Subcutaneous adipose tissue (tissue), 4 donors: ENCODE data around the gene DUSP1. TPM values are rescaled to one million over a fixed set of nuclear protein-coding genes. Genes with fewer than 3 reads are reported as not detected.

ENCODE experiments used
- total RNA-seq, 4 donors: library from RNA; depleted of rRNA; stranded (reverse); fragments of >200 nt; gene quantifications; one replicate each; pipeline ENCODE4 v1.1.0, GENCODE V29; 2016
- TF ChIP-seq, protein P1 (sequence below): fragments of 450-650 bp; IDR thresholded peaks from one replicate; pipeline ENCODE4 v1.5.1; 2016; ENCODE audit warnings: low read depth, mild to moderate bottlenecking, control low read depth, antibody characterized with exemption, moderate library complexity

The DUSP1 gene
- total RNA-seq, 4 donors from 2014 or later, result 742 to 1,576 (median 1,059) TPM

DNA sequence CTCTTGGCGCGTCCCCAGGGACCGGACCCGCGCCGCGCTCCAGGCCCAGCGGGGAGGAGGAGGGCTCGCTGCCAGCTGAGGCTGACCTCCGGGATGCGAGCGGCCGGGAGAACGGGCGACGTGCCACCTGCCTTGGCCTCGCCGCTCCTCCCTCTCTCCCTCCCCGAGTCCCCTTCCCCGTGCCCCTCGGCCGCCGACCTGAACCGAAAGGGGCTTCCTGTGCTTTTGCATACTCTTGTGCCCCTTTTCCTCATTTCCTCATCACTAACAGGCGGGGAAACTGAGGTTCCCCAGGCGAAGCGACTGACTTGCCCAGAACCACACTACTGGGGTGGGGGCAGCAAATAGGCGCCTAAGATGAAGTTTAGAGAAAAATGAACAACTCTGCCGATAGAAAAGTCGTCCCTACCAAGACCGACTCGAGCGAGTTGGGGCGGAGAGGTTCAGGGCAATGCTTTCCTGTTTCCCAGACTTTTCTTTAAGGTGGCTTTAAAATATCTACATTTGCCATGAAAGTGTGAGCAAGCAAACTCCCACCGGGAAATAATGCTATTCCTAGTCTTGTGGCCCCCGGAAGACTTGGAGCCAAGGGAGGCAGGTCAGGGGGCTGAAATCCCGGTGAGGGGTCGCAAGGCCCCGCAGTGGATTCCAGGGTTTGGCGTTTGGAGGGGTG is 580 bp upstream of the DUSP1 start:
- TF ChIP-seq, protein P1, sequence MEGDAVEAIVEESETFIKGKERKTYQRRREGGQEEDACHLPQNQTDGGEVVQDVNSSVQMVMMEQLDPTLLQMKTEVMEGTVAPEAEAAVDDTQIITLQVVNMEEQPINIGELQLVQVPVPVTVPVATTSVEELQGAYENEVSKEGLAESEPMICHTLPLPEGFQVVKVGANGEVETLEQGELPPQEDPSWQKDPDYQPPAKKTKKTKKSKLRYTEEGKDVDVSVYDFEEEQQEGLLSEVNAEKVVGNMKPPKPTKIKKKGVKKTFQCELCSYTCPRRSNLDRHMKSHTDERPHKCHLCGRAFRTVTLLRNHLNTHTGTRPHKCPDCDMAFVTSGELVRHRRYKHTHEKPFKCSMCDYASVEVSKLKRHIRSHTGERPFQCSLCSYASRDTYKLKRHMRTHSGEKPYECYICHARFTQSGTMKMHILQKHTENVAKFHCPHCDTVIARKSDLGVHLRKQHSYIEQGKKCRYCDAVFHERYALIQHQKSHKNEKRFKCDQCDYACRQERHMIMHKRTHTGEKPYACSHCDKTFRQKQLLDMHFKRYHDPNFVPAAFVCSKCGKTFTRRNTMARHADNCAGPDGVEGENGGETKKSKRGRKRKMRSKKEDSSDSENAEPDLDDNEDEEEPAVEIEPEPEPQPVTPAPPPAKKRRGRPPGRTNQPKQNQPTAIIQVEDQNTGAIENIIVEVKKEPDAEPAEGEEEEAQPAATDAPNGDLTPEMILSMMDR, result no peak

DNA sequence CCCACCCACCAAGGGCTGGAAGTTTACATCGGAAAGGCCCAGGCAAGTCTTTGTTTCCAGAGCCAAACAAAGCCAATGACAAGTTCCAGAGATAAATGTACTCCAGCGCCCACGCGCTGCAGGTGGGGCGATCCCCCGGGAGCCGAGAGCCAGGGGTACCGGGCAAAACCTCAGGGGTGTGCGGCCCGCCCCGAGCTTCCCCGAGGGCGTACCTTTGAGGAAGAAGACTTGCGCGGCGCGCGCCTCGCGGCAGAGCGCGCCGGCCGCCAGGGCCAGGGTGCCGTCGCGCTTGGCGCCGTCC is 671 bp downstream of the DUSP1 start:
- TF ChIP-seq, protein P1, result no peak

DNA sequence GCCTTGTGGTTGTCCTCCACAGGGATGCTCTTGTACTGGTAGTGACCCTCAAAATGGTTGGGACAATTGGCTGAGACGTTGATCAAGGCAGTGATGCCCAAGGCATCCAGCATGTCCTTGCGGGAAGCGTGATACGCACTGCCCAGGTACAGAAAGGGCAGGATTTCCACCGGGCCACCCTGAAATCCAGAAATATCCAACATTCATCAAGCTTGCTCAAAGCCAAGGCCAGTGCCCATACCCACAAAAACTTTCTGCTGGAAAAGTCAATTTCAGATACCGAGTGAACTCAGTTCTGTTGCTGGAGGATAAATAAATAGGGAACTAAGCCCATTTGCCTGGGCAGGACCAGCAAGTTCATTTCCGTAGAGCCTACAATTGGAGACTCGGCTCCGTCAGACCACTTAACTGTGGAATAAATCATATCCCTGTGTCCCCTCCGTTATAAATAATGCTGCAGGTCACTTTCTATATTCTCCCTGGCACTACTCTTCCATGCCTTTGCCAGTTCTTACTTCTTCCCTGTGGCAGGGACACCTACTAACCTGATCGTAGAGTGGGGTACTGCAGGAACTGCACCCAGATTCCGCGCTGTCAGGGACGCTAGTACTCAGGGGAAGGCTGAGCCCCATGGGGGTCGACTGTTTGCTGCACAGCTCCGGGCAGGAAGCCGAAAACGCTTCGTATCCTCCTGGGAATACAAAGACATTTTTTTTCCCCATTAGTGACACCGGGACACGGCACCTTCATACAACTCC is 1.2 kb downstream of the DUSP1 start:
- TF ChIP-seq, protein P1, result no peak

DNA sequence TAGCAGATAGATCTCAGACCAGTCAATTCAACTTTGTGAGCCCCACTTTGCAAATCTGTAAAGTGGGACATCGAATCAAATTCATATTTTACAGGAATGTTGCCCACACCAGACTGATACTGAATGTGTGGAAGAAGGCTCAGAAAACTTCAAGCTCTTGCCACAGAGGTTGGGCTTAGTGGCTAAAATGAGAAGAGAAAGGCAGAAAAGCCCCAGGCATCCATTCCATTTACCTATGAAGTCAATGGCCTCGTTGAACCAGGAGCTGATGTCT is 1.7 kb downstream of the DUSP1 start:
- TF ChIP-seq, protein P1, result no peak

DNA sequence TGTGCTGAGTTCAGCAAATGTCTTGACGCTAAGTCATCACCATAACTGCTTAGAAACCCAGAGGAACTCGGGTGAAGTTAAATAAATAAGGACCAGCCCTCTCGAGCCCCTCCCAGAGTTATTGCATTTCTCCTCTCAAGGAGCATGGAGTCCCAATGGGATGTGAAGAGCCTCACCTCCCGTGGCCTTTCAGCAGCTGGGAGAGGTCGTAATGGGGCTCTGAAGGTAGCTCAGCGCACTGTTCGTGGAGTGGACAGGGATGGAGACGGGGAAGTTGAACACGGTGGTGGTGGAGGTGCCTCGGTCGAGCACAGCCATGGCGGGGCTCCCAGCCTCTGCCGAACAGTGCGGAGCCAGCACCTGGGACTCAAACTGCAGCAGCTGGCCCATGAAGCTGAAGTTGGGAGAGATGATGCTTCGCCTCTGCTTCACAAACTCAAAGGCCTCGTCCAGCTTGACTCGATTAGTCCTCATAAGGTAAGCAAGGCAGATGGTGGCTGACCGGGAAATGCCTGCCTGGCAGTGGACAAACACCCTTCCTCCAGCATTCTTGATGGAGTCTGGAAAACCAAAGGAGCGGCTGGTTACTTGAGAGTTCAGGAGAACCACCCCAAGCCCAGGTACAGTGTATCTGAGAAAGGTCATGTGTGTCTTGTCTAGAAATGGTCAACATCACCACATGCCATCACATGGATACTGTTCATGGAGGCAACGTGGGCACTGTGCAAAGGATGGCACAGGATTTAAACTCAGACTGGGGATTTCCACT is 2.2 kb downstream of the DUSP1 start:
- TF ChIP-seq, protein P1, result no peak

DNA sequence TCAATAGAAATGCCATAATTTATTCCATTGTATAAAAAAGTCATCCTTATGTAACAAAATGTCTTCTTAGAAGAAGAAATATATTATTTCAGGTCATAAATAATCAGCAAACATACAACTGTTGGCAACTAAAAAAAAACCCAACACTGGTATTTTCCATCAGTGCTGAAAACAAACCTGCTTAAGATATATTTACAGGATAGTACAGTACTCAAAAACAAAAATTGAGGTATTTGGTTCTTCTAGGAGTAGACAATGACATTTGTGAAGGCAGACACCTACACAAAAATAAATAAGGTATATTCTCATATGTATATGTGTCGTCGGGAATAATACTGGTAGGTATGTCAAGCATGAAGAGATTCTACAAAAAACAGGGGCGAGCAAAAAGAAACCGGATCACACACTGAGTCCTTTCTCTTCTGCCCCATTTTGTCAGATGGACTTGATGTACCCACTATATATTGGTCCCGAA is 2.9 kb downstream of the DUSP1 start:
- TF ChIP-seq, protein P1, result no peak

DNA sequence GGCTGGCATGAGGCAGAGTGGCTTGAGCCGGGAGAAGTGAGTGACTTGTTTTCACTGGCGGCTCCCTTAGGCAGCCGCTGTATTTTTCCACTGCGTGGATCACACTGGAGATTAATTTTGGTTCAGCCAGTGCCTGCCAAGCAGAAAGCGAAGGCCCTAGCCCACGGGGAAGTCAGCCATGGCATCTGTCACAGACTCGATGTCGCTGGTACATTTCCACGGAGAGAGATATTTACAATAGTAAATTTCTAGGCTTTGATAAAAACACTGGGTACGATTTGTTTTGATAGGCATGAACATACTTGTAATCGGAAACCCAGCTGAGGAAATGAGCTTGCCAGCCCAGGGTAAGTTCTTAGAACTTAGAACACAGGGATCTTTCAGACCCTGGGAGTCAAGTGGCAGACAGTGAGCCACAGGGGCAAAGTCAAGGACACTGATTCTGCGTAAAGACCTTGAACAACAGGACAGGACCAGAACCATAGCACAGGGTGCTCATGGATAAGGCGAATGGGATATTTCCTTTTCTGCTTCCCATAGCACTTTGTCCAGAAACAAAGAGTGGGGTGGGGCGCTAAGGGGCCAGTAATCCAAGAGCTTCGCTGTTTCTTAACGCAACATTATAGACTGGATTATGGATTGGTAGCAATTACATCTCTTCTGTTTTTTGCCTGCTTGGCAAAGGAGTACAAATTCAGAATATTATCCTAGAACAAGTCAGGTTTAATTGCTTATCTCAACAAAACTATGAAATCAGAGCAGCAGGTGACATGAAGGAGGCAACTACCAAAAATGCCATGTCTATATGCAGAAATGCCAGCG is 4.5 kb downstream of the DUSP1 start:
- TF ChIP-seq, protein P1, result no peak
